DND-41 (cell line): ENCODE measurements around the gene ZKSCAN1.

Source experiments
- EZH2 ChIP-seq: IDR thresholded peaks from 3 replicates; pipeline ENCODE4 v1.6.1; 2012; ENCODE audit warnings: borderline replicate concordance, low read depth, mild to moderate bottlenecking, moderate library complexity, low read length, inconsistent platforms; ENCODE audit not compliant: severe bottlenecking
- TF ChIP-seq, protein P1 (sequence below): IDR thresholded peaks from 2 replicates; pipeline ENCODE4 v1.5.1; 2012; ENCODE audit warnings: borderline replicate concordance, low read length, moderate library complexity, mild to moderate bottlenecking; ENCODE audit not compliant: poor library complexity, severe bottlenecking; ENCODE audit errors: extremely low read depth

GRCh38 chr7:100038326-100038725, 22.9 kb downstream of the ZKSCAN1 start:
- TF ChIP-seq, protein P1, sequence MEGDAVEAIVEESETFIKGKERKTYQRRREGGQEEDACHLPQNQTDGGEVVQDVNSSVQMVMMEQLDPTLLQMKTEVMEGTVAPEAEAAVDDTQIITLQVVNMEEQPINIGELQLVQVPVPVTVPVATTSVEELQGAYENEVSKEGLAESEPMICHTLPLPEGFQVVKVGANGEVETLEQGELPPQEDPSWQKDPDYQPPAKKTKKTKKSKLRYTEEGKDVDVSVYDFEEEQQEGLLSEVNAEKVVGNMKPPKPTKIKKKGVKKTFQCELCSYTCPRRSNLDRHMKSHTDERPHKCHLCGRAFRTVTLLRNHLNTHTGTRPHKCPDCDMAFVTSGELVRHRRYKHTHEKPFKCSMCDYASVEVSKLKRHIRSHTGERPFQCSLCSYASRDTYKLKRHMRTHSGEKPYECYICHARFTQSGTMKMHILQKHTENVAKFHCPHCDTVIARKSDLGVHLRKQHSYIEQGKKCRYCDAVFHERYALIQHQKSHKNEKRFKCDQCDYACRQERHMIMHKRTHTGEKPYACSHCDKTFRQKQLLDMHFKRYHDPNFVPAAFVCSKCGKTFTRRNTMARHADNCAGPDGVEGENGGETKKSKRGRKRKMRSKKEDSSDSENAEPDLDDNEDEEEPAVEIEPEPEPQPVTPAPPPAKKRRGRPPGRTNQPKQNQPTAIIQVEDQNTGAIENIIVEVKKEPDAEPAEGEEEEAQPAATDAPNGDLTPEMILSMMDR, result no peak
- TF ChIP-seq EZH2, result no peak
